HG03103 (cell line): ENCODE data around the gene FGFR2.

Source experiments
- ATAC-seq: cut with Tn5 transposase; IDR thresholded peaks from one replicate; pipeline ENCODE4 v1.9.1; 2021; ENCODE audit warnings: low read depth; ENCODE audit not compliant: unreplicated experiment

Gene FGFR2

DNA sequence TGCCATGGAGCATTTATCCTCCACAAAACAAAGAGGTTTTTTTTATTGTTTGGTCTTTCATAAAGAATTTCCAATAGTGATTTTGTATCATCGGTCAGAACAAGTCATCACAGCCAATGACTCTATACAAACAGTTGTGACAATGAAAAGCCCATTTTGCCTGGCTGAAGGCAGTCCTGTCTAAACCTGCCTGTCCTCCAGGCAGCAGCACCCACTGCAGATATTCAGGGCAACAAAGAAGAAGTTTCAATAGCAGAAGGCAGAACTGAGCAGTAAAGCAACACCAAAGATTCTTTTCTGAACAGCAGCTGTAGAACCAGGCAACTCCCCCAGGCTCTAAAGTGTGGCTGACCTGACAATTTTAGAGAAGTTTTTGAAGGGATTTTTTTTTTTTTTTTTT, 169.4 kb downstream of the FGFR2 start:
- ATAC-seq = no peak
